Activated CD8-positive, alpha-beta T cell treated with anti-CD3 and anti-CD28 coated beads for 36 hours (primary cell): ENCODE data around the gene CEND1. TPM values are rescaled to one million over a fixed set of nuclear protein-coding genes. Genes with fewer than 3 reads are reported as not detected.
A peak's percentile ranks its signal among the peaks of the same experiment; 100 is the strongest.

Experiments
- ATAC-seq: fragments of 200-7000 bp; cut with Tn5 transposase; one replicate; pipeline ENCODE4 v1.10.0; 2021; ENCODE audit warnings: mild to moderate bottlenecking, moderate library complexity
- CTCF ChIA-PET: fragments of 350-600 bp; sonication (Branson Sonifier 250); formaldehyde crosslinking; loops from one replicate; lab custom pipeline; 2021; ENCODE audit warnings: antibody characterized with exemption; lab: Charles Lee
- POLR2A ChIA-PET: fragments of 350-600 bp; sonication (Branson Sonifier 250); formaldehyde crosslinking; loops from one replicate; lab custom pipeline; 2021; ENCODE audit warnings: antibody characterized with exemption; lab: Charles Lee
- DNase-seq: peaks from one replicate; pipeline ENCODE4 v3.0.0-alpha.2; 2020
- H3K27ac Mint-ChIP-seq: one replicate; pipeline ENCODE4 v1.8.0; 2021; ENCODE audit warnings: mild to moderate bottlenecking, mixed read lengths
- H3K27me3 Mint-ChIP-seq: one replicate; pipeline ENCODE4 v1.8.0; 2021; ENCODE audit warnings: mixed read lengths
- H3K36me3 Mint-ChIP-seq: one replicate; pipeline ENCODE4 v1.8.0; 2021; ENCODE audit warnings: low read depth, mixed read lengths
- H3K4me1 Mint-ChIP-seq: one replicate; pipeline ENCODE4 v1.8.0; 2021; ENCODE audit warnings: low read depth, mixed read lengths
- H3K4me3 Mint-ChIP-seq: one replicate; pipeline ENCODE4 v1.8.0; 2021; ENCODE audit warnings: mild to moderate bottlenecking, moderate library complexity, mixed read lengths
- H3K9me3 Mint-ChIP-seq: one replicate; pipeline ENCODE4 v1.8.0; 2021; ENCODE audit warnings: mixed read lengths
- intact Hi-C: fragments of 100-400 bp; cut with micrococcal nuclease; formaldehyde crosslinking; loops from one replicate; pipeline ENCODE4 v1.10.0; 2022
- total RNA-seq, 2 experiments: library from RNA; stranded (reverse); gene quantifications; one replicate each; pipeline ENCODE4 v1.2.3, GENCODE V29; 2021
- TF ChIP-seq, protein P1 (sequence below): fragments of 200-600 bp; IDR thresholded peaks from one replicate; pipeline ENCODE4 v1.8.0; 2022; ENCODE audit warnings: antibody characterized with exemption, mild to moderate bottlenecking

The CEND1 gene
- total RNA-seq, 2 experiments from 2014 or later: 0.20 to 0.25 TPM

DNA sequence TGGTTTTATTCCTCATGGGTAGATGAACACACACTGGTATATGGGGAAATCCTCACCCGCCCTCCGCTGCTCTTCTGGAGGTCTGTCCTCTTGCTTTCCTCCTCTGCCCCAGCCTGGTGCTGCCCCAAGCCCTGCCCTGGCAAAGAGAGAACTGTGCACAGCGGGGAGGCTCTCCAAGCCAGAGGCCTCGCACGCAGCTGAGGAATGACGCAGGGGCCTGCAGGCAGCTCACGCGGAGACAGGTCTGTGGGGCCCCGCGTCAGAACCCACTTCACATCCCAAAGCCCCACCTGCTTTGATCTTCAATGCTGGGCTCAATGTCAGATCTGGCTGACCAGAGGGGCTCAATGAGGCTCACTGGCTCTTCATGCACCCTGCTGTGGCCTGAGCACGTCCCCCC lies 22.7 kb downstream of the CEND1 start:
- Mint-ChIP-seq H3K4me1 (peaks cover 8% of the 10 kb centered on the region), H3K27ac (no peak overlapping the region), H3K9me3 (no peaks in the 10 kb centered on the region), H3K27me3 (no peaks in the 10 kb centered on the region), H3K4me3 (no peak overlapping the region), H3K36me3 (peaks cover 29% of the 10 kb centered on the region)
- DNase-seq: no peak
- CTCF ChIA-PET: interaction anchor here (1.4 kb wide), 1 partner anchor 213 kb away, joined by 3 read pairs; no protein-coding TSS in a partner anchor
- TF ChIP-seq, protein P1, sequence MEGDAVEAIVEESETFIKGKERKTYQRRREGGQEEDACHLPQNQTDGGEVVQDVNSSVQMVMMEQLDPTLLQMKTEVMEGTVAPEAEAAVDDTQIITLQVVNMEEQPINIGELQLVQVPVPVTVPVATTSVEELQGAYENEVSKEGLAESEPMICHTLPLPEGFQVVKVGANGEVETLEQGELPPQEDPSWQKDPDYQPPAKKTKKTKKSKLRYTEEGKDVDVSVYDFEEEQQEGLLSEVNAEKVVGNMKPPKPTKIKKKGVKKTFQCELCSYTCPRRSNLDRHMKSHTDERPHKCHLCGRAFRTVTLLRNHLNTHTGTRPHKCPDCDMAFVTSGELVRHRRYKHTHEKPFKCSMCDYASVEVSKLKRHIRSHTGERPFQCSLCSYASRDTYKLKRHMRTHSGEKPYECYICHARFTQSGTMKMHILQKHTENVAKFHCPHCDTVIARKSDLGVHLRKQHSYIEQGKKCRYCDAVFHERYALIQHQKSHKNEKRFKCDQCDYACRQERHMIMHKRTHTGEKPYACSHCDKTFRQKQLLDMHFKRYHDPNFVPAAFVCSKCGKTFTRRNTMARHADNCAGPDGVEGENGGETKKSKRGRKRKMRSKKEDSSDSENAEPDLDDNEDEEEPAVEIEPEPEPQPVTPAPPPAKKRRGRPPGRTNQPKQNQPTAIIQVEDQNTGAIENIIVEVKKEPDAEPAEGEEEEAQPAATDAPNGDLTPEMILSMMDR: no peak
- POLR2A ChIA-PET: interaction anchor here (1.1 to 2.9 kb wide), 2 partner anchors 8 to 9 kb away, joined by 3 to 9 read pairs; no protein-coding TSS in a partner anchor
- intact Hi-C loops: no loop called here
- no peak for ATAC-seq

DNA sequence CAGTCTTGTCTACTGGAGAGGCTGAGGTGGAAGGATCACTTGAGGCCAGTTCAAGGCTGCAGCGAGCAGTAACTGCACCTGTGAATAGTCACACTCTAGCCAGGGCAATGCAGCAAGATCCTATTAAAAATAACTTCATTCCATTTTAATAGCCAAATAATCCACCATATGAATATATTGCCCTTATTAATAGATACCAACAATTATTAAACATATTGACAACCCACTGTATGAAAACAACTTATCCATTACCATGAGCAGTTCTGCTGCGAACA lies 23.0 kb downstream of the CEND1 start:
- ATAC-seq (no peak), DNase-seq (no peak)
- intact Hi-C loops: no loop called here
- Mint-ChIP-seq H3K4me3 (no peak overlapping the region), H3K27ac (no peak overlapping the region), H3K27me3 (no peaks in the 10 kb centered on the region), H3K4me1 (peaks cover 8% of the 10 kb centered on the region), H3K9me3 (no peaks in the 10 kb centered on the region), H3K36me3 (peaks cover 31% of the 10 kb centered on the region)
- TF ChIP-seq, protein P1: no peak
- ChIA-PET CTCF (interaction anchor here (1.4 to 1.5 kb wide), 3 partner anchors 39 to 212 kb away, joined by 3 to 7 read pairs (median 5); no protein-coding TSS in a partner anchor), POLR2A (interaction anchor here (1.1 to 2.9 kb wide), 3 partner anchors 8 to 10 kb away, joined by 3 to 9 read pairs (median 5); no protein-coding TSS in a partner anchor)

DNA sequence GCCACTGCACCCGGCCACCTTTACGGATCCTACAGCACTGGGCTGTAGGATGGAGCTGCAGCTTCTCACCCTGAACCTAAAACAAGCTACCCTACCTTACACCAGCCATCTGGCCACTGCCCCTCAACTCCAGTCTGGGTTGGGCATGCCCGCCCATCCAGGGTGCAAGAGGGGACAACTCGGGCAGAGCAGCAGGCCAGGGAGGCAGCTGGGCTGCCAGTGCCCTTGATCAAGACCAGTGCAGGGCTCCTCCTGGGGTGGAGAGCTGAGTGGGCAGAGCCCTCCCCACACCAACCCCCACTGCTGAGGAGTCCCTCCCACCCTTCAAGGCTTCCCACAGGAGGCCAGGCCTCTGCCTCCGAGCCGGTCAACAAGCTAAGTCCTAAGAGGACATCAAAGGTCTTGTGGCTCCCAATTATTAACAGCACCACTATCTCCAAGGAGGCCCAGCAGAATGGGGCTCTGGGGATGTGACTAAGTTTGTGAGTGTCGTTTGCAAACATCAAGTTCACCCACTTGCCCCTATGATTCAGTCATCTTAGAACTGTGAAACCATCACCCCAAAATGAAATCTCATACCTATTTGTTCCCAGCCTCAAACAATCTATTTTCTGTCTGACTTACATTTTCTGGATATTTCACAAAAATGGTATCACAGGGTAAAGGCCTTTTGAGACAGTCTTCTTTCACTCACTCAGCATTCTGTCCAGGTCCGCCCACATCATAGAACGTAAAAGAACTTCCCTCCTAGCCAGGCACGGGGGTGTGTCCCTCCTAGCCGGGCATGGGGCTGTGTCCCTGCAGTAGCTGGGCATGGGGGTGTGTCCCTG lies 23.6 kb downstream of the CEND1 start:
- intact Hi-C loops: no loop called here
- DNase-seq: no peak
- no peak for ATAC-seq
- POLR2A ChIA-PET: interaction anchor here (1.1 to 2.9 kb wide), 3 partner anchors 8 to 10 kb away, joined by 3 to 9 read pairs (median 5); no protein-coding TSS in a partner anchor
- Mint-ChIP-seq H3K36me3 (peaks cover 31% of the 10 kb centered on the region), H3K4me3 (no peak overlapping the region), H3K27me3 (no peaks in the 10 kb centered on the region), H3K27ac (peak overlapping the region; percentile 24), H3K9me3 (no peaks in the 10 kb centered on the region), H3K4me1 (peaks cover 8% of the 10 kb centered on the region)
- TF ChIP-seq, protein P1: no peak
- CTCF ChIA-PET: interaction anchor here (1.0 to 1.5 kb wide), 7 partner anchors 9 to 212 kb away, joined by 3 to 7 read pairs (median 4); no protein-coding TSS in a partner anchor

DNA sequence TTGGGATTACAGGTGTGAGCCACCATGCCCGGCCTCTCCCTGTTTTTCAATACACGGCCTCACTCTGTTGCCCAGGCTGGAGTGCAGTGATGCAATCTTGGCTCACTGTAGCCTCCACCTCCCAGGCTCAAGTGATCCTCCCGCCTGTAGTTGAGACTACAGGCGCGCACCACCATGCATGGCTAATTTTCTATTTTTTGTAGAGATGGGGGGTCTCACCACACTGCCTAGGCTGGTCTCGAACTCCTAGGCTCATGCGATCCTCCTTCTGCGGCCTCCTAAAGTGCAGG lies 24.1 kb downstream of the CEND1 start:
- H3K4me1 Mint-ChIP-seq: peaks cover 8% of the 10 kb centered on the region
- CTCF ChIA-PET: interaction anchor here (1.0 to 1.5 kb wide), 6 partner anchors 8 to 40 kb away, joined by 3 to 7 read pairs (median 4); no protein-coding TSS in a partner anchor
- H3K9me3 Mint-ChIP-seq: no peaks in the 10 kb centered on the region
- no peaks in the 10 kb centered on the region for H3K27me3 Mint-ChIP-seq
- TF ChIP-seq, protein P1: no peak
- POLR2A ChIA-PET: interaction anchor here (2.1 to 2.9 kb wide), 2 partner anchors 9 to 10 kb away, joined by 5 to 9 read pairs; no protein-coding TSS in a partner anchor
- intact Hi-C loops: no loop called here
- H3K36me3 Mint-ChIP-seq: peaks cover 29% of the 10 kb centered on the region
- no peak overlapping the region for H3K27ac Mint-ChIP-seq
- H3K4me3 Mint-ChIP-seq: no peak overlapping the region
- DNase-seq: no peak
- ATAC-seq: no peak
